ENCODE data around the gene GEMIN4.

DNA sequence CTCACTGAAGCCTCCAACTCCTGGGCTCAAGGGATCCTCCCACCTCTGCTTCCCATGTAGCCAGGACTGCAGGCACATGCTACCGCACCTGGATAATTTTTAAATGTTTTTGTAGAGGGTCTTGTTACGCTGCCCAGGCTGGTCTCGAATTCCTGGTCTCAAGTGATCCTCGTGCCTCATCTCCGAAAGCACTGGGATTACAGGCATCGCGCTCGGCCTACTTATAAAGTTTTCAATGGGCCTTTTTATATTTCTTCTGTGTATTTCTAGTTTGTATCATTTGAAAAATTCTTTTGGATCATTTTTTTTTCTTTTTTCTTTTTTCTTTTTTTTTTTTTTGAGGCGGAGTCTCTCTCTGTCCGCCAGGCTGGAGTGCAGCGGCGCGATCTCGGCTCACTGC, 27.0 kb downstream of the GEMIN4 start:
- TF ChIP-seq CTCF (IDR thresholded peaks at IDR 0.05; ENCODE audit: borderline replicate concordance, extremely low read depth, low read length, poor library complexity, severe bottlenecking) (no peak), EZH2 (IDR thresholded peaks at IDR 0.05; ENCODE audit: borderline replicate concordance, low read depth, low read length, severe bottlenecking) (no peak)
